Natural killer cell treated with Interleukin-12 subunit alpha and Interleukin-12 subunit beta and Interleukin-15 and Interleukin-18, amount 100 ng/mL, for 72 hours (primary cell): Measurements from ENCODE around the gene TXNIP. TPM values are rescaled to one million over a fixed set of nuclear protein-coding genes. Genes with fewer than 3 reads are reported as not detected.

ENCODE experiments used
- ATAC-seq, 2 donors: fragments of 150-1000 bp; cut with Tn5 transposase in 1 of 2; sonication (Bioruptor Pico), chemical (Tn5 transposase) in 1 of 2; 2 replicates each; pipeline ENCODE4 v1.10.0; 2021
- DNase-seq: peaks from one replicate; pipeline ENCODE4 v3.0.0; 2022; ENCODE audit warnings: low spot score
- H3K27ac Mint-ChIP-seq, 2 donors: 1 replicate in 1 of 2; 2 replicates in 1 of 2; pipeline ENCODE4 v1.8.0; 2022; ENCODE audit warnings: mixed read lengths in 2 of 2, mild to moderate bottlenecking in 1 of 2, moderate library complexity in 1 of 2
- H3K27me3 Mint-ChIP-seq, 2 donors: 1 replicate in 1 of 2; 2 replicates in 1 of 2; pipeline ENCODE4 v1.8.0; 2022; ENCODE audit warnings: mixed read lengths in 2 of 2
- H3K36me3 Mint-ChIP-seq: one replicate; pipeline ENCODE4 v1.8.0; 2022; ENCODE audit warnings: mixed read lengths
- H3K4me1 Mint-ChIP-seq, 2 donors: 1 replicate in 1 of 2; 2 replicates in 1 of 2; pipeline ENCODE4 v1.8.0; 2022; ENCODE audit warnings: low read depth in 2 of 2, mixed read lengths in 2 of 2, mild to moderate bottlenecking in 1 of 2
- H3K4me3 Mint-ChIP-seq: one replicate; pipeline ENCODE4 v1.8.0; 2022; ENCODE audit warnings: mixed read lengths
- H3K9me3 Mint-ChIP-seq: 2 replicates; pipeline ENCODE4 v1.8.0; 2022; ENCODE audit warnings: mixed read lengths
- total RNA-seq, 2 donors: library from RNA; stranded (reverse); gene quantifications; one replicate each; pipeline ENCODE4 v1.2.3, GENCODE V29; 2022

TXNIP gene
- total RNA-seq, 2 donors from 2014 or later = 87.8 to 347 TPM

DNA sequence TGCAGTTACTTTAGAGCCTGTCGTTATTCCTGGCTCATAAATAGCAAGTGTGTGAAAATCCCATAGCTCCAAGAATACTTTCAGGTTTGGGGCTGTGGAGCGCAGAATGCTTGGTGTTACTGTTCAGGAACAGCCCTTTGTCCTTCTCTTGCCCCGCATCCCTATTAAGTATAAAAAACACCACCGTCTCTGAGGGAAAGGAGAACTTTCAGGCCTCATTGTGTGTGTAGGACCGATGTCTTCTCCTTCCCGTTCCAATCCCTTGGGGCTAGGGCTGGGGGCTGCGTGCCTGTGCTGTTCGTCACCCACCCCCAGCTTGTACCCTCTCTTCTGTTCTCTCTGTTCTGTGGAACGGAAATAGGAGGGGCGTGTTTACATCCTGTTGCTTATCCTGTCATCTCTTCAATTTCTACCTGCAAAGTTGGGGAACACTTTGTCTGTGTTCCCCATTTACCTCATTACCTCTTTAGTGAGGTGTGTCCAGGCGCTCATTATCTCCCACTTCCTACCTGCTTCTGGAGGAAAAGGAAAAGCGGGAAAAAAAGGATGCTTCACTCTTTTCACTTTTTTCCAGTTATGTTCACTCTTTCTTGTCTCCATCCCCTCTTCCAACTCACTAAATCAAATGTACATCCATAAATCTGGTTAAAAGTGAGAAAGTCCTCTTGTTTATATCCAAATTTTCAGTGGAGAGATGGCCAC, 788 bp upstream of the TXNIP start:
- DNase-seq (no peak), ATAC-seq (peak; percentile 66 to 67)
- no peaks in the 10 kb centered on the region for H3K27me3 Mint-ChIP-seq
- H3K36me3 Mint-ChIP-seq = peaks cover 39% of the 10 kb centered on the region
- H3K9me3 Mint-ChIP-seq = no peaks in the 10 kb centered on the region
- peak overlapping the region; percentile 96 to 98 for H3K27ac Mint-ChIP-seq
- H3K4me1 Mint-ChIP-seq = peaks cover 59 to 76% of the 10 kb centered on the region in 2 donors
- peak overlapping the region; percentile 99 for H3K4me3 Mint-ChIP-seq

DNA sequence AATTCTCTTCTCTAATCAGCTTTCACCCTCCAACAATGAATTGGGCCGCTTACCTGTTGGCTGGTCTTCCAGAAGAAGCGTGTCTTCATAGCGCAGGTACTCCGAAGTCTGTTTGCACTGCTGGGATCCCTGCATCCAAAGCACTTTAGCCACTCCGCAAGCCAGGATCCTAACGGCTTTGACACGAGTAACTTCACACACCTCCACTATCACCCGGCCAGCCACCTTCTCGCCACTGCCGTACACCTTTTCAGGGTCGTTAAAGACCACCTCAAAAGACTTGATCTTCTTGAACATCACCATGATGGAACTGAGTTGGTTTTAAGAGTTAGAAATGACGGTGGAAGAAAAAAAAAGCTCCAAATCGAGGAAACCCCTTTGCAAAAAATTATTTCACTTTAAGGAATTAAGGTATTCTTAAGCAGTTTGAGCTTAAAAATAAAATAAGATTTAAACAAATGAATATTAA, 381 bp downstream of the TXNIP start:
- Mint-ChIP-seq H3K27me3 (no peaks in the 10 kb centered on the region), H3K4me1 (peaks cover 55 to 76% of the 10 kb centered on the region in 2 donors), H3K36me3 (peaks cover 39% of the 10 kb centered on the region), H3K9me3 (no peaks in the 10 kb centered on the region), H3K27ac (peak overlapping the region; percentile 96 to 98), H3K4me3 (peak overlapping the region; percentile 99)
- no peak for DNase-seq
- ATAC-seq = no peak

DNA sequence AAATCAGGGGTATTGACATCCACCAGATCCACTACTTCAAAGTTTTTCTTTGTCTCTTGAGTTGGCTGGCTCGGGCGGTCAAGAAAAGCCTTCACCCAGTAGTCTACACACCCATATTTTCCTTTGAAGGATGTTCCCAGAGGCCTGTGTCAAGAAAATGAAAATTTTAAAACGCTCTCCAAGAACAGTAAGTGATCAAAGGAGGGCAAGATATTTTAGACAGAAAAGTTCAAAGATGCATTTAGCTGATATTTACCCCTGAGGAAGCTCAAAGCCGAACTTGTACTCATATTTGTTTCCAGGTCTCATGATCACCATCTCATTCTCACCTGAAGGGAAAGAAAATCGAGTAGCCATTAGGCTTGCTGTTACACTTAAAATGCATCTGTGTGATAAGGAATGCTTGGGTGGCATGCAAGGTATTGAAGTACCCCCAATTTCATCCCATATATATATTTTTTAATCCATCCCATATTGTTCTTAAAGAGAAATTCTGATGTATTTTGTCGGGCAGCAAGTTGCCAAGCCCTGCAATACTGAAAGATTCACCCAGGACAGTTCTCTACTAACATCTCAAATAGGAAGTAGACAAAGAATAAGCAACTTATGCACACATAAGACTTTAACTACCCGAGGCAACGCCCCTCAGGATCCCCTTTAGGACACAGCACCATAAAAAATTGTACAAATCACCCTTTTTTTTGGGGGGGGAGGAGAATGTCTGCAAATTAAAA, 1.1 kb downstream of the TXNIP start:
- H3K36me3 Mint-ChIP-seq = peaks cover 39% of the 10 kb centered on the region
- H3K27me3 Mint-ChIP-seq = no peaks in the 10 kb centered on the region
- peak overlapping the region; percentile 99 for H3K4me3 Mint-ChIP-seq
- peaks cover 57 to 76% of the 10 kb centered on the region in 2 donors for H3K4me1 Mint-ChIP-seq
- peak overlapping the region; percentile 96 to 98 for H3K27ac Mint-ChIP-seq
- DNase-seq (no peak), ATAC-seq (no peak)
- H3K9me3 Mint-ChIP-seq = no peaks in the 10 kb centered on the region

DNA sequence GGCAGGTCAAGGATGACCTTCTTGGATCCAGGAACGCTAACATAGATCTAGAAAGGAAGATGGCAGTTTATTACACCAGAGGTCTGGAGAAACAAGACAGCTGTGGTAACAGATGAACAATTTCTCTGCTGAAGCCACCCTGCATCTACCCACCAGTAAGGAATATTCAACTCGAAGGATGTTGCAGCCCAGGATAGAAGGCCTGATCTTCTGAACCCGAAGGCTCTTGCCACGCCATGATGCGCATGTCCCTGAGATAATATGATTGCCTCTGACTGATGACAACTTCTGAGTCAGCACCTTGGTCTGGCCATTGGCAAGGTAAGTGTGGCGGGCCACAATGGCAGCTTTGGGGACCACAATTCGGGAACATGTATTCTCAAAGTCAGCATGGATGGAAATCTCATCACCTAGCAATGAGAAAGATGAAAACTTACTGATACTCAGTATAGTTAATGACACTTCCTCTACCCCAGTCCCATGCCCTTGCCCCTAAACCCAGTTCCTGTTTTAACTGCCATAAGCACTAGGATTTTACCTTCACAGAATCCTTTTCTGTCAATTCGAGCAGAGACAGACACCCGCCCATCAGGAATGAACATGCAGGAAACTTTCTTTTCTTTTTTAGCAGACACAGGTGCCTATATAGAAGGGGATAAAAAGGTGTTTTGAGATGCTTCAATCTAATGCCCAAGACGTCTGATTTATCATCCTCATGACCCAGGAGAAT, 1.8 kb downstream of the TXNIP start:
- ATAC-seq (no peak), DNase-seq (no peak)
- Mint-ChIP-seq H3K27ac (peak overlapping the region; percentile 96 to 98), H3K36me3 (peaks cover 39% of the 10 kb centered on the region), H3K4me3 (peak overlapping the region; percentile 99), H3K27me3 (no peaks in the 10 kb centered on the region), H3K9me3 (no peaks in the 10 kb centered on the region), H3K4me1 (peaks cover 54 to 69% of the 10 kb centered on the region in 2 donors)

DNA sequence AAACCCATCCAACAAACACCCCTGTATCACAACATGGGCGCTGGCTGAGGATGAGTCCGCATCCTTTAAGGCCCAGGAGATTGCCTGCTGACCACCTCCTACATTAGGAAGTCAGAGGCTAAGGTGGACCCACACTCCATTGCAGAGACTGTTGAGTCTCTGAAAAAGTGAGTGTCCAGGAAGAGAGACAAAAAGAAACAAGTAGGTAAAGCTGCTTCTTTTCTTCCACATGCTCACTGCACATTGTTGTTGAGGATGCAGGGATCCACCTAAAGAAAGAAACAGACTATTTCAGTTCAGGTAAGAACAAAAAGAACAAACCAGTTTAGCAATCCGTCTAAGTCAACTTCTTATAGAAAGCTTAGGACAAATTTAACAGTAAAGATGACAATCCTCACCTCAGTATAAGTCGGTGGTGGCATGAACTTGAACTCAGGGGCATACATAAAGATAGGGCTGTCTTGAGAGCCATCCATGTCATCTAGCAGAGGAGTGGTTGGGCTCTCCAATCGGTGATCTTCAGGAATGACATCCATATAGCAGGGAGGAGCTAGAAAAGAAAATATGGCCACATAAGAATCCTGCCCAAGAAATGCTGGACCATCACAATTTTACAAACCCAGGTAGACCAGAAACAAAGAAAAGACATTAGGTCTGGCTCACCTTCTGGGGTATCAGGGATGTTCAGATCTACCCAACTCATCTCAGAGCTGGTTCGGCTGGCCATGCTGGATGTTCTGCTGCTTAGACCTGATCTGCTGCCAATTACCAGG, 2.6 kb downstream of the TXNIP start:
- DNase-seq (no peak), ATAC-seq (no peak)
- Mint-ChIP-seq H3K9me3 (no peaks in the 10 kb centered on the region), H3K4me3 (peak overlapping the region; percentile 99), H3K36me3 (peaks cover 39% of the 10 kb centered on the region), H3K4me1 (peaks cover 50 to 64% of the 10 kb centered on the region in 2 donors), H3K27ac (peak overlapping the region; percentile 96 to 98), H3K27me3 (no peaks in the 10 kb centered on the region)

DNA sequence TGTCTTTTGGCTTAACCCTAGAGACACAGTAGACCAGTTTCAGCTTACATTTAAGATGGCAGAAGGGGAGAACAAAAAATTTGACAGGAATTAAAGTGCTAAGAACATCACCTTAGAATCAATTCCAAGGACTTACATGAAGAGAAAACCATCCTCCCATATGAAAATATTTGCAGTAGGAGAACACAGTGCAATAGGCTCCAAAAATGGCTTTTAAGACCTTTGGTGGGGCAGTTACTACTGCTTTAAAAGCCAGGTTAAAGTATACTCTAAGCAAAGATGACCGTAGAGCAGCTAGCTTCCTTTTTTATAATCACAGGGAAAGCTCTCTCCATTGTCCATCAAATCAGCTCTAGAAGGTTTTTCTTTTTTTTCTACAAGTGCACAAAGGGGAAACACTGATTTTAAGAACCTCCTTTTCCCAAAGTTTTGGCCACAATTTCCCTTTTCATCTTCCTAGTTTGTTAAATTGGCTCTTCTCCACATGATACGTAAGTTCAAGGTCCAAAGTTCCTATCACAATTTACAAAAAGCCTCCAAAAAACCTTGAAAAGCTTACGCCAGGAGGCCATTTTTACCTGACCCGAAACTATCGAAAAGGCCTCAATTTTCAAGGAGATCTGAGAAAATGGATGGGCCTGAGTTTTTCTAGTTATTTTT, 3.3 kb downstream of the TXNIP start:
- DNase-seq (no peak), ATAC-seq (no peak)
- peak overlapping the region; percentile 96 to 98 for H3K27ac Mint-ChIP-seq
- peaks cover 39% of the 10 kb centered on the region for H3K36me3 Mint-ChIP-seq
- H3K4me1 Mint-ChIP-seq = peaks cover 53 to 63% of the 10 kb centered on the region in 2 donors
- peak overlapping the region; percentile 99 for H3K4me3 Mint-ChIP-seq
- no peaks in the 10 kb centered on the region for H3K9me3 Mint-ChIP-seq
- no peaks in the 10 kb centered on the region for H3K27me3 Mint-ChIP-seq

DNA sequence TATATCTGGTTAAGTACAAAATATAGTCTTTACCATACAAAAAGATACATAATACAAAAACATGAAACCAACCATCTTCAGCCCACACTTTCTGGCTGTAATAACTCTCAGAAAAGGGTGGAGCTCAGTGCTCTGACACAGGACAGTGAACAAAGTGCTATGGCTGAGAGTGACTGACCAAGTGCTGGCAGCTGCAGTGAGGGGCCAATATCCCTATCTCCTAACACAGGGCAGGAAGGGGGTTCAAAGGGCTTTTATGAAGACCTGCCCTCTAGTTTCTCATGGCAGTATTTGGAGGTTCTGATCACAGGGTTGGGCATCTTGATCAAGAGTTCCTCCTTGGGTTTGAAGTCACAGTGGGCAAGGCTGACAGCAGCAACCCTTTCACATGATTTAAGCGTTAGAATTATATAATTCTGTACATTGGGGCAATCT, 3.9 kb downstream of the TXNIP start:
- ATAC-seq (no peak), DNase-seq (no peak)
- peaks cover 53 to 62% of the 10 kb centered on the region in 2 donors for H3K4me1 Mint-ChIP-seq
- peaks cover 39% of the 10 kb centered on the region for H3K36me3 Mint-ChIP-seq
- peak overlapping the region; percentile 96 to 98 for H3K27ac Mint-ChIP-seq
- no peaks in the 10 kb centered on the region for H3K9me3 Mint-ChIP-seq
- peak overlapping the region; percentile 99 for H3K4me3 Mint-ChIP-seq
- no peaks in the 10 kb centered on the region for H3K27me3 Mint-ChIP-seq

DNA sequence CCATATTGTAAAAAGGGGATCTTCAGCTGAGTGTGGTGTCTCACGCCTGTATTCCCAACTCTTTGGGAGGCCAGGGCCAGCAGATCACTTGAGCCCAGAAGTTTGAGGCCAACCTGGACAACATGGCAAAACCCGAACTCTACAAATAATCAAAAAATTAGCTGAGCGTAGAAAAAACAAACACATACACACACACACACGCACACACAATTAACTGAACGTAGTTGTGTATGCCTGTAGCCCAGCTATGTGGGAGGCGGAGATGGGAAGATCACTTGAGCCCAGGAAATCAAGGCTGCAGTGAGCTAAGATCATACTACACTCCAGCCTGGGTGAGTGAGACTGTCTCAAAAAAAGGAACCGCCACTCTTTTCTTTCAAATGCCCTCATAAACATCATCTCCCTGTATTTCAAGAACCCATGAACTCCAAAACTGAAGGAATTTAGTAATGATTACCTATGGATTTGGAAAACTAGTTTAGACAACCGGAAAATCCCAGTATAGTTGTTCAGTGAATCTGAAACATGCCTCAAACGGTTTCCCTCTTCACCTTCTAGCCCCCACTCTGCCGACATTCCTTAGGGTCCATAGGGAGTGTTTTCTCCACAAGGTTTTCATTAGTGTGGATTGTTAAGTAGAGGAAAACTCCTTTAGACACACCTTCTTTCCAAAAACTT, 4.5 kb downstream of the TXNIP start:
- Mint-ChIP-seq H3K4me3 (peak overlapping the region; percentile 99), H3K9me3 (no peaks in the 10 kb centered on the region), H3K27me3 (no peaks in the 10 kb centered on the region), H3K36me3 (peaks cover 39% of the 10 kb centered on the region), H3K4me1 (peaks cover 50 to 57% of the 10 kb centered on the region in 2 donors), H3K27ac (peak overlapping the region; percentile 96 to 98)
- ATAC-seq (no peak), DNase-seq (no peak)

DNA sequence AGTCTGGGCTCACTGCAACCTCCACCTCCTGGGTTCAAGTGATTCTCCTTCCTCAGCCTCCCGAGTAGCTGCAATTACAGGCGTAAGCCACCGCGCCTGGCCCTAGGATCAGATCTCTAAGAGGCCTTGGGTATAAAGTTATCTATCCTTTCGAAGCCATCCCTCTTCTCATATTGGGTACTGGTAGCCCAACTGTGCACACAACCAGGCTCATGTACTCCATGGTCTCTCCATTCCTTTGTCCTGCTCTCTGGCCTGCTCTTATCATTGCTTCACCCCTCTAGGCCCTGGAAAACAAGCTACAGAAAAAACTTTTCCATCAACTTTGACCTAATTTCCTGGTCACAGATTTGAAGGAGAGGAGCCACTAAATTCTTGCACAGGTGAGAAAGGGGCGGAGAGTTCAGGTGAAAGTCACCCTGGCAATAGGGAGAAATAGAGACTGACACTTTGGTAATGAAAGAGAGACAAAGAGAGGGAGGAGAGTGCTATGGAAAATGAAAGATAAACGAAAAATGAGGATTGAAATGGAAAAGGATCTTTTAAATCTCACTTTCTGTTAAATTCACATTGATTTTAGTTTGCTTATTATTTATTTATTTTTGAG, 6.0 kb downstream of the TXNIP start:
- Mint-ChIP-seq H3K27me3 (no peaks in the 10 kb centered on the region), H3K36me3 (peaks cover 28% of the 10 kb centered on the region), H3K27ac (peak overlapping the region; percentile 29 to 96), H3K9me3 (no peaks in the 10 kb centered on the region), H3K4me3 (no peak overlapping the region), H3K4me1 (peaks cover 54 to 59% of the 10 kb centered on the region in 2 donors)
- no peak for ATAC-seq
- no peak for DNase-seq

DNA sequence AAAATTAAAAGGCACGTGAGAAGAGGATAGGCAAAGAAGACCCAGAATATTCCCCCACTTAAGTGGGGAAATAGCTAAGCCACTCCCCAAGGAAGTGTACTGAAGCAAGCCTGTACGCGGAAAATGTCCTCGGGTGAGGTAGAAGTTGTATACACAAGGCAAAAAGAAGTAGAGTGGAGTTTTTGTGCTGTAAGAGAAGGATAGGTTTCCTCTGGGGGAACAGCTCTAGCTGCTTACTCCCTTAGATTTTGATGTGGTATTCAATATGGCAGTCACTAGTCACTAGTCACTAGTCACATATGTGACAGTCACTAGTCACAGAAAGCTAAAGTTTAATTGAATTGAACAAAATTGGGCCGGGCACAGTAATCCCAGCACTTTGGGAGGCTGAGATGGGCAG, 7.6 kb downstream of the TXNIP start:
- H3K9me3 Mint-ChIP-seq = no peaks in the 10 kb centered on the region
- DNase-seq (no peak), ATAC-seq (no peak)
- peaks cover 52 to 55% of the 10 kb centered on the region in 2 donors for H3K4me1 Mint-ChIP-seq
- H3K27ac Mint-ChIP-seq = peak overlapping the region; percentile 48 to 84
- H3K4me3 Mint-ChIP-seq = no peak overlapping the region
- H3K27me3 Mint-ChIP-seq = no peaks in the 10 kb centered on the region
- peaks cover 12% of the 10 kb centered on the region for H3K36me3 Mint-ChIP-seq

DNA sequence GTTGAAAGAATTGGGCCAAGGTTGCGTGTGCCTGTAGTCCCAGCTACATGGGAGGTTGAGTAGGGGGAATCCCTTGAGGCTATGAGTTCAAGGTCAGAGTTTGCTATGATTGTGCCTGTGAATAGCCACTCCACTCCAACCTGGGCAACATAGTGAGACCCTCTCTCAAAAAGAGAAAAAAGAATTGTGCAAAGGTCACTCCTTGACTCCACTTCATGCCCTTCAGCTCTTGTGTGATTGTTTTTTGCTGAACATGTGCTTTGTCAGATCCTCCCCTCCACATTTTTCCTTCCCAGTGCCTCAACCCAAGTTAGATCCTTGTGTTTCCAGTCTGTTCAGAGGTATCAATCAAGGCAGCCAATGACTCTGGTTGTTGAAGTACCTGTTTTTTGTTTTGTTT, 8.5 kb downstream of the TXNIP start:
- Mint-ChIP-seq H3K9me3 (no peaks in the 10 kb centered on the region), H3K4me1 (peaks cover 52 to 55% of the 10 kb centered on the region in 2 donors), H3K27ac (peak overlapping the region; percentile 48 to 84), H3K27me3 (no peaks in the 10 kb centered on the region), H3K4me3 (no peak overlapping the region), H3K36me3 (peaks cover 4% of the 10 kb centered on the region)
- DNase-seq (no peak), ATAC-seq (no peak)

DNA sequence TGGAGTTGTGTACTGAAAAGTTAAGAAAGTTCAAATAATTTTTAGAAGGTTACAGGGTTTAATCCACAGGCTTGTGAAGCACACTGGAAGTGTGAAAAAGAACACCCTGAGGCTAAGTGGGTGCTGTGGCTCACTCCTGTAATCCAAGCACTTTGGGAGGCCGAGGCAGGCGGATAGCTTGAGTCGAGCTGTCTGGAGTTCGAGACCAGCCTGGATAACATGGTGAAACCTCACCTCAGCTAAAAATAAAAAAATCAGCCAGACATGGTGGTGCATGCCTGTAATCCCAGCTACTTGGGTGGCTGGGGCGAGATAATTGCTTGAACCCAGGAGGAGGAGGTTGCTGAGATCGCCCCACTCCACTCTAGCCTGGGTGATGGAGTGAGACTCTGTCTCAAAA, 9.8 kb downstream of the TXNIP start:
- no peaks in the 10 kb centered on the region for H3K9me3 Mint-ChIP-seq
- H3K4me3 Mint-ChIP-seq = no peak overlapping the region
- no peaks in the 10 kb centered on the region for H3K27me3 Mint-ChIP-seq
- peaks cover 54% of the 10 kb centered on the region in 2 donors for H3K4me1 Mint-ChIP-seq
- no peaks in the 10 kb centered on the region for H3K36me3 Mint-ChIP-seq
- DNase-seq (no peak), ATAC-seq (no peak)
- no peak overlapping the region for H3K27ac Mint-ChIP-seq
